Middle frontal gyrus (tissue), 1 donor: ENCODE data around the gene KRT76.
"Not testable (repeated sequence)": the region's sequence is repeated elsewhere in the genome, so short reads cannot be mapped to it uniquely, and the experiment has no call there.

Experiments
- DNase-seq: peaks from one replicate; pipeline ENCODE4 v3.0.0-alpha.2; 2015; ENCODE audit warnings: low spot score; ENCODE audit errors: extremely low spot score

KRT76 gene

GRCh38 chr12:52797529-52797894 lies 20.4 kb upstream of the KRT76 start:
- DNase-seq = no peak

DNA sequence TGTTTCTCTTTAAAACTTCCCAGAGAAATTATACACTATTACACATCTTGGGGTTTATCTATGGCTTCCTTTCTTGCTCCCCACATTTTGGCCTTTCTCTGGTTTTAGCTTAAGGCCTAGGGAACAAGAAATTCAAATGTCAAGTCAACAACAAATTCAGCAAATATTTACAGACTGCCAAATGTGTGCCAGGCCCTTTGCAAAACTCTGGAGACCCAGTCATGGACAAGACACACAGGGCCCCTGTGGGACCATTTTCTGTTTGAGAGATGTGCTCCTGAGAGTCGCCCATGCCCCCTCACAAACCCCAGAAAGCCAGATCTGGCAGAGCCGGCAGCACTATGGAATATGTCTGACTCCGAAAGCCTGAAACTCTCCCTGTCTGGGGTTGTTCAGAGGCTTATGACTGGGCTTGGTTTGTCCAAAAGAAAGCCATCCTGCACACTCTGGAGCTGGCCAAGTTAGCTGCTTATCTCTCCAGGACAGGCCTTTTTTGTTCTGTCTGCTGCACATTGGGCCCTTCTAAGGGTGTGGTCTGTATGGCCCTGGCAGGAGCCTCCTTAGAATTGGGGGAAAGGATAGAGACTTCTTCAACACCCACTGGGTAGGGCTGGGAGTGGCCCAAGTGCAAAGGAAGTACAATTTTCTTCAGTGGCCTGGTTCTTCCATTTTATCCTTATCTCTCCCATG lies 19.8 kb upstream of the KRT76 start:
- DNase-seq = no peak

DNA sequence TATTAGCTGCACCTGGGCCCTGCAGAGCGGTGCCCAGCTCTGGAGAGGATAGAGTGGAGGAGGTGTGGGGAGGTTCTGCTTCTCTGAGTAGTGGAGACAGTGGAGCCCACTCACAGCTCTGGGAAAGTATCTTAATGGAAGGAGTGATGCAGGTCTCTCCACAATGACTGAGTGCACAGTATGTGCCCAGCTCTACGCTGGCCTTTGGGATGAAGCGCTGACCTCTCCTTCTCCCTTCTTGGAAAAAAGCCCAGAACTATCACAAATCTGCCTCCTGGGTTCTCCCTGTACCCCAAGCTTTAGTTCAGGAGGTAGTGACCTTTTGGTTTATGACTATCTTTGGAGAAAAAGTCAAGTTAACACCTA lies 19.3 kb upstream of the KRT76 start:
- DNase-seq = no peak

- no peak for DNase-seq
Measured at GRCh38 chr12:52795694-52796428, 18.7 kb upstream of the KRT76 start, which contains the start of gene KRT3. Gene KRT3, minus strand, starts transcription at chr12:52796117. Its CDS starts 75 bp downstream, at chr12:52796042.

GRCh38 chr12:52795332-52795674 lies 18.2 kb upstream of the KRT76 start:
- not testable (repeated sequence) for DNase-seq

DNA sequence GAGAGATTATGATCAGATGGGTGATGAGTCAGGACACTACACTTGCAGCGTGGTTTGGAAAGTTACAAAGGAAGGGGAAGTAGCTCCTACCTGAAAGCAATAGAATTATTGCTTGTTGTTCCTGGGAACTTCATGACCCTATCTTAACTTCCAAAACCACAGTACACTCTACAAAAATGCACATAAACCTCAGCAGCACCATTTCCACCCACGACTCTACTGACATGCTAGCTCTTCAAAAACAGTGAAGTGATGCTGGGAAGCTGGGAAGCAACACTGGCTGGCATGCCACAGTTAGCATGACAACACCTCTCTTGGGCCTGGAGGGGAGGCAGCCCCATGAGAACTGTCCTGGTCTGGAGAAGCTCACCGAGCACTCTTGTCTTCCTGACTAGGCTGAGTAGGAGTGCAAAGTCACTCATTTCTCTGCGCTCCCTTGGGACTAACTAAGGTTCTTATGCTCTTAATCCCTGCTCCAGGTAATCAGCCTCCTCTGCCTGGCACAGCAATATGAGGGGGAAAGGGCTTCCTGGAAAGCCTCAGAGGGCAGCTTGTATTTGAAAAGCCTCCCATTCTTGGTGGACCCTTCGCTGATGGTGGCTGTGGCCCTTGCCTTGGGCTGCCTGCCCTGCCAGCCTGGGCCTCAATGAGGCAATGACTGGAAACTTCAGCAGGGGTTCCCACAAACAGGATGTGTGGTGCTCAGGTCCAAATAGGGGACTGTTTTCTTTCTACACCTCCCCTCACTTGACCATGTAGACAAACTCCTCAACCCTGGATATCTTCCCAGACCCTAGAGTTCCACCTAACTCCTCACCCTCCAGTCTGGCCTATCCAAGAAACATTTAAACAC lies 17.6 kb upstream of the KRT76 start:
- no peak for DNase-seq

- DNase-seq = no peak
Measured at GRCh38 chr12:52792185-52793029, 15.3 kb upstream of the KRT76 start.

GRCh38 chr12:52791271-52792184 lies 14.4 kb upstream of the KRT76 start:
- DNase-seq = no peak

DNA sequence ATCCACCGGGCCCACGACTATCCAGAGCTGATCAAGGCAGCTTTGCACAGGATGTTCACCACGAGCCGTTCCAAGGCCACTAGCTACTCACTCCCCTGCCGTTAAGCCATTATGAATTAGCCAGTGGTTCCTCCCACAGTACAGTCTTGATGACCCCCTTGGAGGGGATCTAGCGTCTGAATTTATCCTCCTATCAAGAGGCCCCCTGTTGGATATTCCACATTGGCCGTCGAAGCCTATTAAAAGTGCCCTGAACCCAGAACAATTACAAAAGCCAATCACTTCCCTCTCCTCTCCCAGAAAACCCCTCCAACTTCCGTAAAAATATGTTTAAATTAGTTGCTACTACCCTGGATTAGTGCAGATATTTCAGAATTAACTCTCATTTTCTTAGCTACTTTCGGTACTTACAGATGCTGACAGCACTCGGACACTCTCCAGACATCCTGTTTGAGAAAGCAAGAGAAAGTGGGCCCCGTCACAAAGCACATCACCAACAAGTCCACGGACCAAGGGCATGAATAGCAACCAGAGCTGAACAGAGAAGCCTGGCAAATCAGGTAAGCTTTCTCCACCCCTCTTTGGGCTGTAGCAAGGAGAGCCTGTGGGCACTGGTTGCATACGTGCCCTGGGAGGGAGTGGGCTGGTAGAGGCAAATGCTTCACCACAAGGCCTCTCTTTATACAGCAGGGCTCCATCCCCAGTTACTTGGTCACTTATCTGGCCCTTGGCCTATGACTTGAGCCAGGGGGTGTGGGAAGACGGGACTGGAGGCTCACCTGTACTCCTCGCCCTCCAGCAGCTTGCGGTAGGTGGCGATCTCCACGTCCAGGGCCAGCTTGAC lies 13.5 kb upstream of the KRT76 start:
- no peak for DNase-seq

DNA sequence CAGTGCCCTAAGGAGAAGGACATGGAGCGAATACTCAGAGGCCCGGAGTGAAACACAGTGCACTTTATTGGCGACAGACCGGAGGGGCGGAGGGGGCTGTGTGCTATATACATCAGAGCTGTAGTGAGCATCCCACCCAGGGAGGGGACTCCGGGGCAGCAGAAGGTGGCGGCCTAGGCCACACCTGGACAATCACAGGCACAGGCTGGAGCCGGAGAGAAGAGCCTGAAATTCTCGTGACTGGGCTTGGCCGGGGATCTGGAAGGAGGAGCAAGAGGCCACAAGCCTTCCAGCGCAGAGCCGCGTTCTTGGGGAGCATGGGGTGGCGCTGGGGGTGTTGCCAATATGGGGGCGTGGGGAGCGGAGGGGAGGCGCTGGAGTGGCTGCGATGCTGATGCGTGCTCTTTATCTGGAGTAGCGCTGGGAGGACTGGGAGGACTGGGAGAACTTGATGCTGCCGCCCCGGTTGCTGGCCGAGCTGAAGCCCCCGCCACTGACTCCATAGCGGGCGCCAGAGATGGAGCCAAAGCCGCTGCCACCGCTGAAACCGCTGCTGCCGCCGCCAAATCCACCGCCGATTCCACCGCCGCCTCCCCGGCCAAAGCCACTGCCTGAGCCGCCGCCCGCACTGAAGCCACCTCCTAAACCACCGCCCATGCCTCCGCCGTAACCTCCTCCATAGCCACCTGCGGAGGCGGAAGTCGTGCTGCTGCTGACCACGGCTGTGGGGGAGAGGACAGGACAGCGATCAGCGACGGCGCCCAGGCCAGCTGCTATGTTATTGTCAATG lies 12.7 kb upstream of the KRT76 start:
- no peak for DNase-seq

DNA sequence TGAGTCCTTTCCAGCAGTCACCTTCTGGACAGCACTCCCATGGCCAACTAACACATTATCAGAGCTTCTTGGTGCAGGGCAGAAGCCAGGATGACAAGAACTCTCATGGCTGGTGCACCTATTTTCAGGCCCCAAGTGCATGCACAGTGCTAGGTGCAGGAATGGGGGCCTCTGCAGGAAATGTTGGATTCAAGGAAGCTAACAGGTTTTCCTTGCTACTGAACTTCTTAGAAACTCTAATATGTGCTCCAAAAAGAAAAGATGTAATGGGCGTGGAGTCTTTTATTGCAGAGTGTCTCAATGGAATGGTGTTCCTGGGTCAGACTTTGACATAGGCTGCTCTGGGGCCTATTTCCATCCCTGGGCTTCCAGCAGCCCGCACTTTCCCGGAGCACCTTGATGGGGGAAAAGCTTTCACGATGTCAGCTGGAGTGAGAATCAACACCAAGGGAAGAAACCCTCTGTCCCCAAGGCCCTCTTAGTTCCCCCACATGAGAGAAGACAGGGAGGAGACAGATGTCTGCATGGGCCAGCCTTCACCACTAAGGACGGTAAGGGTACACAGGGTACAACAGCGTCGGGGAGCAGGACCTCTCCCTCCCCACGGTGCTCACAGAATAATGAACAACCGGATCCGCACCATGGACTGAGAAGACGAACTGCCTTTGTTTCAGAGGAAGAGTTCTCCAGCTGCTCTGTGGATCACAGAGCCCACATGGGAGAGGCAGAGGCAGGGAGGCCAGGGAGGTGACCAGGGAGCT lies 11.9 kb upstream of the KRT76 start:
- DNase-seq = no peak

DNA sequence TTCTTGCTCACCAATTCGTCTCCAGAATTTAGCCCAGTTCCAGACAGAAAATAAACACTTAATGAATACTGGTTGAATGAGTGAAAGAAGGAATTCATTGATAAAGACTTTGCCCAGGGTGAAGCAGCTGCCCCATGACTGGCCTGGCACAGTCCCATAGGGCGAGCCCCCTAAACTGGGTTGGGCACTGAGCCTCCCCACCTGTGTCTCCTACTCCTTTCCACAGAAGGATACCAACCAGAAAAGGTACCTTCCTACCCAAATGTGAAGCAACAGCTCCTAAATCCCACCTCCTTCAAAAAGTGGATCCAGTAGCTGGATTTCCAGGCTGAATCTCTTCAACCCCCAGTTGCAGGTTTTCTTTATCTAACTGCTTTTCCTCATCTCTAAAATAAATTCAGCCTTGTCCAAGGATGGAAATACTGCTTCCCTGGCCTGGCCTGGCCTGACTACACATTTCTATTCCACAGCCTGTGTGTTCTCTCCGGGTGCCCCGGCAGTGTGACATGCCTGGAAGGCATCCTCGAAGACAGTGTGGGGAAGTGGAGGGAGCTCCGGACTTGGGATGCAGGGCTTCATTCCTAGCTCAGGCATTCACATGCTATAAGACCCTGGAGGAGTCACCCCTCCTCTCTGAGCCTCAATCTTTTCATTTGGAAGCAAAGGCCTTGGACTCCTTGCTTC lies 11.2 kb upstream of the KRT76 start:
- DNase-seq = no peak

- DNase-seq = no peak
Measured at GRCh38 chr12:52787324-52788191, 10.4 kb upstream of the KRT76 start.

GRCh38 chr12:52784909-52785308 lies 7.8 kb upstream of the KRT76 start:
- DNase-seq = no peak

DNA sequence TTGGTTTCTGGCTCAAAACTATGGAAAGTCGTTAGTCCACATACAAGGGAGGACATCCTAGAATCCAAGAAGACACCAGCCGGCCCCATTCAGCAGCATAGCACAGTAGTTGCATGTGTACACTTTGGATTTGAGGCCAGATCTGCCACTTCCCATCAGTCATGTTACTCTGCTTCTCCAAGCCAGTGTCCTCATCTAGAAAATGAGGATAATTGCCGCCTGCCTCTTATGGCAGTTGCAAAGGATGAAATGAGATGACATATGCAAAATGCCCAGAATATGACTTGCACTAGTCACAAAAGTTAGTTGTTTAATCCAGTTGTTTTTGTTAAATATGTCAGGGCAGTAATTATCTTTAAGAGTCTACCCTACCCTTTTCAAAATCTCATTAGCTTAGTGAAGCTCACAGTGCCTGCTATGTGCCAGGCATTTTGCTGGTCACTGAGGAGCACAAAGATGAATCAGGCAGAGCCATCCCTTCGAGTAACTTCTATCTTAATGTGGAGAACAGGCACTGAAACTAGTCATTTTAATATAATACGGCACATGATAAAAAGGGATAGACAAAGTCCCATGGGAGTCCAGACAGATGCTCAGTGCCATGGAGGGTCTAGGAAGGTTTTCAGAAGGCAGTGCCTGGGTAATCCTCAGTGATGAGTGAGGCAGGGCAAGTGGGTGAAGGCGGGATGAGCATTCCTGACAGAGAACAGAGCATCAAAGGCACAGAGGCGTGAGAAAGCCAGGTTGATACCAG lies 6.6 kb upstream of the KRT76 start:
- DNase-seq = no peak

DNA sequence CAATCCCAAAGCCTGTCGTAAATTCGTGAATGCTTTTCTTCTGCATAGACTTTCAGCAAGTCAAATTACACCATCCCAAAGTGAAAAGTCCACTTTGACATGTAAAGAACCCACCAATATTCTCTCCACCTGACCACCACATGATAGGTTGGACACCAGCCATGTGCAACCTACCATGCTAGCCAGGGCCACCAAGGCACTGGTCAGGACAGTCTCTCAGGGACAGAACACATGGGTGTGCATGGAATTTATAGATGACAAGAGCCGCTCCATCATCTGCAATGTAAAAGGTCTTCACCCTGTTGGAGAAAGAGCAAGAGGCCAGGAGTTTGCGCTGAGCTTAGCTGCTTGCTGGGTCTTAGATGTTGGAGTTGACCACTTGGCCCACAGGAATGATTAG lies 5.4 kb upstream of the KRT76 start:
- no peak for DNase-seq
